HCT116 (cell line): ENCODE results near the gene DIO3. TPM values are rescaled to one million over a fixed set of nuclear protein-coding genes. Genes with fewer than 3 reads are reported as not detected.

Experiments
- ATAC-seq: fragments of 200-7000 bp; cut with Tn5 transposase; 2 replicates; pipeline ENCODE4 v1.9.1; 2020; ENCODE audit warnings: mild to moderate bottlenecking, moderate library complexity
- BruUV-seq: library from RNA; stranded (reverse); fragments of 400-500 nt; replicated peaks from 2 replicates; lab custom pipeline; 2021; lab: Mats Ljungman, UMichigan
- CTCF ChIA-PET: fragments of 300-600 bp; sonication (Branson Sonifier 250); formaldehyde crosslinking; loops from one replicate; lab custom pipeline; 2021; ENCODE audit warnings: antibody characterized with exemption; lab: Charles Lee
- POLR2A ChIA-PET: fragments of 300-600, 350-600 bp; sonication (Branson Sonifier 250); formaldehyde crosslinking; loops from one replicate; lab custom pipeline; 2021; ENCODE audit warnings: antibody characterized with exemption; lab: Charles Lee
- RAD21 ChIA-PET, 2 experiments: fragments of 300-600 bp; sonication (Branson Sonifier 250); formaldehyde crosslinking; loops; one replicate each; lab custom pipeline; 2023; ENCODE audit warnings: low total read pairs in 2 of 2; ENCODE audit not compliant: uncharacterized antibody in 2 of 2, unreplicated experiment in 2 of 2, low non-redundant PET in 1 of 2; lab: Charles Lee
- DNase-seq: peaks from one replicate; pipeline ENCODE4 v3.0.0-alpha.2; 2010; ENCODE audit warnings: low read depth, low spot score
- H2AFZ ChIP-seq: fragments of 200-600 bp; shearing (Covaris generic), sonication (generic); 2 replicates; pipeline ENCODE4 v1.6.1; 2017; ENCODE audit warnings: low read depth, mixed run types, mixed read lengths, antibody characterized with exemption, low read length; ENCODE audit not compliant: poor library complexity, severe bottlenecking
- H3K27ac ChIP-seq: 2 replicates; pipeline ENCODE4 v1.5.1; 2012; ENCODE audit warnings: low read depth, low read length
- H3K27me3 ChIP-seq: fragments of 200-600 bp; sonication (generic); 2 replicates; pipeline ENCODE4 v1.6.1; 2016; ENCODE audit warnings: mixed run types, low read length, mixed read lengths; ENCODE audit not compliant: insufficient read depth
- H3K36me3 ChIP-seq, 2 experiments: fragments of 200-500 bp in 1 of 2; fragments of 200-600 bp in 1 of 2; sonication (Bioruptor generic) in 1 of 2; sonication (generic) in 1 of 2; 2 replicates each; pipeline versions ENCODE4 v1.5.1 to v1.6.1; 2014 to 2016; ENCODE audit warnings: low read length in 2 of 2, inconsistent platforms in 1 of 2, mixed read lengths in 1 of 2, mixed run types in 1 of 2; ENCODE audit not compliant: insufficient read depth in 2 of 2, control insufficient read depth in 1 of 2
- H3K4me1 ChIP-seq, 2 experiments: fragments of 200-600 bp in 1 of 2; sonication (generic) in 1 of 2; 2 replicates each; pipeline versions ENCODE4 v1.5.1 to v1.6.1; 2012 to 2017; ENCODE audit warnings: low read length in 2 of 2, inconsistent platforms in 1 of 2, mild to moderate bottlenecking in 1 of 2, mixed read lengths in 1 of 2, mixed run types in 1 of 2, moderate library complexity in 1 of 2; ENCODE audit not compliant: insufficient read depth in 2 of 2, control insufficient read depth in 1 of 2
- H3K4me2 ChIP-seq: fragments of 200-600 bp; sonication (generic); 2 replicates; pipeline ENCODE4 v1.6.1; 2017; ENCODE audit warnings: mixed run types, low read length, mixed read lengths
- H3K4me3 ChIP-seq, 2 experiments: fragments of 200-600 bp in 1 of 2; sonication (generic) in 1 of 2; replicated peaks in 1 of 2; 2 replicates each; pipeline ENCODE4 v1.5.1; 2011 to 2016; ENCODE audit warnings: low read length in 2 of 2, control low read depth in 1 of 2, low read depth in 1 of 2, mild to moderate bottlenecking in 1 of 2, mixed read lengths in 1 of 2, mixed run types in 1 of 2
- H3K79me2 ChIP-seq: fragments of 200-600 bp; sonication (generic); 2 replicates; pipeline ENCODE4 v1.6.1; 2017; ENCODE audit warnings: mild to moderate bottlenecking, mixed run types, low read length, moderate library complexity, mixed read lengths; ENCODE audit not compliant: insufficient read depth
- H3K9ac ChIP-seq: fragments of 200-600 bp; sonication (generic); 2 replicates; pipeline ENCODE4 v1.6.1; 2016; ENCODE audit warnings: low read length, mixed read lengths
- H3K9me2 ChIP-seq: fragments of 200-600 bp; sonication (generic), shearing (Covaris generic); 2 replicates; pipeline ENCODE4 v1.6.1; 2017; ENCODE audit warnings: mixed run types, mild to moderate bottlenecking, moderate library complexity; ENCODE audit not compliant: insufficient read depth
- H3K9me3 ChIP-seq, 2 experiments: fragments of 200-500 bp in 1 of 2; fragments of 200-600 bp in 1 of 2; sonication (Bioruptor generic) in 1 of 2; sonication (generic) in 1 of 2; 2 replicates each; pipeline ENCODE4 v1.6.1; 2014 to 2017; ENCODE audit warnings: low read length in 2 of 2, mixed read lengths in 2 of 2, inconsistent platforms in 1 of 2, low read depth in 1 of 2, mild to moderate bottlenecking in 1 of 2, mixed run types in 1 of 2, moderate library complexity in 1 of 2; ENCODE audit not compliant: control insufficient read depth in 1 of 2, insufficient read depth in 1 of 2
- H4K20me1 ChIP-seq: fragments of 200-600 bp; sonication (generic), shearing (Covaris generic); 2 replicates; pipeline ENCODE4 v1.6.1; 2017; ENCODE audit warnings: mixed run types, mild to moderate bottlenecking, moderate library complexity; ENCODE audit not compliant: insufficient read depth
- CTCF ChIP-seq, 3 experiments: fragments of 200-600 bp in 1 of 3; sonication (generic) in 1 of 3; IDR thresholded peaks in 2 of 3; conservative IDR thresholded peaks in 1 of 3; 2 replicates each; pipeline ENCODE4 v1.5.1; 2012 to 2017; ENCODE audit warnings: low read depth in 2 of 3, low read length in 2 of 3, antibody characterized with exemption in 1 of 3, borderline replicate concordance in 1 of 3, control low read depth in 1 of 3, mild to moderate bottlenecking in 1 of 3, mixed read lengths in 1 of 3, mixed run types in 1 of 3, moderate library complexity in 1 of 3; ENCODE audit not compliant: insufficient read depth in 1 of 3
- EZH2 ChIP-seq: fragments of 200-600 bp; sonication (generic); IDR thresholded peaks from 2 replicates; pipeline ENCODE4 v1.6.1; 2017; ENCODE audit warnings: antibody characterized with exemption, mixed run types
- REST ChIP-seq: IDR thresholded peaks from 2 replicates; pipeline ENCODE4 v1.6.1; 2012; ENCODE audit warnings: low read depth
- SIN3A ChIP-seq: IDR thresholded peaks from 2 replicates; pipeline ENCODE4 v1.6.1; 2012; ENCODE audit warnings: low read depth
- YY1 ChIP-seq: IDR thresholded peaks from 2 replicates; pipeline ENCODE4 v1.6.1; 2011; ENCODE audit warnings: low read length, low read depth, moderate library complexity, mild to moderate bottlenecking; ENCODE audit not compliant: insufficient replicate concordance; ENCODE audit errors: extremely low read depth
- intact Hi-C: fragments of 100-400 bp; cut with micrococcal nuclease; formaldehyde crosslinking; loops from 2 replicates; pipeline ENCODE4 v1.10.0; 2022
- total RNA-seq: library from RNA; stranded (reverse); gene quantifications from one replicate; pipeline ENCODE4 v1.2.1, GENCODE V29; 2021; ENCODE audit not compliant: unreplicated experiment

The DIO3 gene
- total RNA-seq, 1 experiment from 2014 or later, result 0.34 TPM

- Histone ChIP-seq H3K4me2 (no peak overlapping the region), H3K4me1 (peaks cover 0 to 4% of the 10 kb centered on the region in 2 experiments; a peak in 1 of 4 replicates), H3K9me3 (no peaks in the 10 kb centered on the region), H3K9me2 (no peaks in the 10 kb centered on the region), H3K27me3 (no peaks in the 10 kb centered on the region), H3K9ac (no peak overlapping the region), H3K79me2 (no peaks in the 10 kb centered on the region), H3K36me3 (no peaks in the 10 kb centered on the region), H4K20me1 (no peaks in the 10 kb centered on the region), H3K4me3 (no peak overlapping the region), H2AFZ (no peak overlapping the region), H3K27ac (no peak overlapping the region)
- intact Hi-C loops, result no loop called here
- RAD21 ChIA-PET, result no interaction called here
- ATAC-seq (no peak), DNase-seq (no peak)
- POLR2A ChIA-PET, result no interaction called here
- CTCF ChIA-PET, result no interaction called here
- no peak for TF ChIP-seq REST
- TF ChIP-seq CTCF (IDR thresholded peaks at IDR 0.05 in 2 of 3, conservative IDR thresholded peaks at IDR 0.05 in 1 of 3; ENCODE audit: borderline replicate concordance in 1 of 3, insufficient read depth in 1 of 3, low read depth in 2 of 3, low read length in 2 of 3), result no peak
- no peak for TF ChIP-seq SIN3A
- no peak for TF ChIP-seq EZH2
- TF ChIP-seq YY1, result no peak
- BruUV-seq, result no TSS peak
Measured at GRCh38 chr14:101558739-101559240, 2.5 kb upstream of the DIO3 start.
